Measurements from ENCODE around the gene LSM12. TPM values are rescaled to one million over a fixed set of nuclear protein-coding genes. Genes with fewer than 3 reads are reported as not detected.

The LSM12 gene
- total RNA-seq, 1 experiment from 2014 or later, result 109 TPM

GRCh38 chr17:44086364-44087311, 20.2 kb upstream of the LSM12 start:
- H3K36me3 ChIP-seq (replicated peaks; ENCODE audit: control insufficient read depth, insufficient read depth, low read length), result peaks cover 19% of the 10 kb centered on the region
- H3K27me3 ChIP-seq (ENCODE audit: control insufficient read depth, insufficient read depth, low read length), result no peaks in the 10 kb centered on the region
- peak; percentile 93 for DNase-seq
- H3K4me3 ChIP-seq (ENCODE audit: insufficient read depth, low read depth, low read length), result peak overlapping the region; percentile 26

DNA sequence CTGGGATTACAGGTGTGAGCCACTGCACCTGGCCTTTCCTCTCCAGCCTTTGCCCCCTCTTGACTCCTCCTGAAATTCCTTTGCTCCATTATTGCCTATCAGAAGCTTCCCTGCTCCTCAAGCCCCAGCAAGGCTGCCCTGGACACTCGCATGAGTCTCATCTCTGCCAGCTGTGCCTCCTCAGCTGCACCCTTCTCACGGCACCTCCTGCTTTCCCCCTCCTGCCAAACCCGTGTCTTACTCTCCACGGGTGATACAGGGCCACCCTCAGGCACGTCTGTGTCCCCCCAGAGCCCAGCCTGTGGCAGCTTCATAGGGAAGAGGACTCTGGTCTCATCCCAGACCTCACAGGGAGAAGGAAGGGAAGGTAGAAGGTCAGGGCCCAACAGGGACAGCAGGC, 19.4 kb upstream of the LSM12 start:
- Histone ChIP-seq H3K27me3 (ENCODE audit: control insufficient read depth, insufficient read depth, low read length) (no peaks in the 10 kb centered on the region), H3K4me3 (ENCODE audit: insufficient read depth, low read depth, low read length) (no peak overlapping the region), H3K36me3 (replicated peaks; ENCODE audit: control insufficient read depth, insufficient read depth, low read length) (peaks cover 14% of the 10 kb centered on the region)
- no peak for DNase-seq

DNA sequence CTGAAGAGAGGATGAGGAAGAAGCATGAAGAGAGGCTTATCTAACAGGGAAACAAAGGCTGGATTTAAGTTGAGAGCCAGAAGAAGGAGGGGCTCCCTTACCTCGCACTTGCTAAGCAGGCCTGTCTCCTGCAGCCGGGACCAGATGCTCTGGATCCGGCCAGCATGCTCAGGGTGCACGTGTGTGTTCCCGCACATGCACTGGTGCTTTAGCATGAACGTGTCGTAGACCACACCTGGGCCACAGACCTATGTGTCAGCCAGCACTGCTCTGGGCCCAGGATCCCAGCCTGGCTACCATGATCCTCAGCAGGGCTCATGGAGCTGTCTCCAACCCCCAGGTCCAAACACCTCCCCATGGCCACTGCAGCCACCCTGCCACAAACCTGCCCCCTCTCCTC, 18.4 kb upstream of the LSM12 start:
- Histone ChIP-seq H3K27me3 (ENCODE audit: control insufficient read depth, insufficient read depth, low read length) (no peaks in the 10 kb centered on the region), H3K36me3 (replicated peaks; ENCODE audit: control insufficient read depth, insufficient read depth, low read length) (peaks cover 17% of the 10 kb centered on the region), H3K4me3 (ENCODE audit: insufficient read depth, low read depth, low read length) (no peak overlapping the region)
- no peak for DNase-seq

GRCh38 chr17:44084131-44084538, 17.7 kb upstream of the LSM12 start:
- Histone ChIP-seq H3K4me3 (ENCODE audit: insufficient read depth, low read depth, low read length) (no peak overlapping the region), H3K27me3 (ENCODE audit: control insufficient read depth, insufficient read depth, low read length) (no peaks in the 10 kb centered on the region), H3K36me3 (replicated peaks; ENCODE audit: control insufficient read depth, insufficient read depth, low read length) (peaks cover 18% of the 10 kb centered on the region)
- DNase-seq, result peak; percentile 89

GRCh38 chr17:44083250-44083849, 16.9 kb upstream of the LSM12 start:
- peak; percentile 76 for DNase-seq
- Histone ChIP-seq H3K36me3 (replicated peaks; ENCODE audit: control insufficient read depth, insufficient read depth, low read length) (peaks cover 20% of the 10 kb centered on the region), H3K27me3 (ENCODE audit: control insufficient read depth, insufficient read depth, low read length) (no peaks in the 10 kb centered on the region), H3K4me3 (ENCODE audit: insufficient read depth, low read depth, low read length) (no peak overlapping the region)

GRCh38 chr17:44082256-44082927, 15.9 kb upstream of the LSM12 start:
- Histone ChIP-seq H3K4me3 (ENCODE audit: insufficient read depth, low read depth, low read length) (no peak overlapping the region), H3K36me3 (replicated peaks; ENCODE audit: control insufficient read depth, insufficient read depth, low read length) (peaks cover 22% of the 10 kb centered on the region), H3K27me3 (ENCODE audit: control insufficient read depth, insufficient read depth, low read length) (no peaks in the 10 kb centered on the region)
- no peak for DNase-seq

DNA sequence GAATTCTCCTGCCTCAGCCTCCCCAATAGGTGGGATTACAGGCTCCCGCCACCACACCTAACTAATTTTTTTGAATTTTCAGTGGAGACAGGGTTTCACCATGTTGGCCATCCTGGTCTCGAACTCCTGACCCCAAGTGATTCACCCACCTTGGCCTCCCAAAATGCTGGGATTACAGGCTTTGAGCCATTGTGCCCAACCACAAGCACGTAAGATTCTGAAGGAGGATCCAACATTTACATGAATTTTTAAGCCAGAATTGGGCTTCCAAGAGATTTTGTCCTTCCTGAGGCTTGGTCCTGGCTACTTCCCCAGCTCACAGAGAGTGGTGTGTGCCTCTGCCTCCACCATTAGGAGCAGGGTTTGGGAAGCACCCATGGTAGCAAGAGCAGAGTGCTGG, 15.2 kb upstream of the LSM12 start:
- no peak for DNase-seq
- Histone ChIP-seq H3K4me3 (ENCODE audit: insufficient read depth, low read depth, low read length) (no peak overlapping the region), H3K36me3 (replicated peaks; ENCODE audit: control insufficient read depth, insufficient read depth, low read length) (peaks cover 23% of the 10 kb centered on the region), H3K27me3 (ENCODE audit: control insufficient read depth, insufficient read depth, low read length) (no peaks in the 10 kb centered on the region)

GRCh38 chr17:44079877-44080821, 13.7 kb upstream of the LSM12 start:
- no peak for DNase-seq
- H3K36me3 ChIP-seq (replicated peaks; ENCODE audit: control insufficient read depth, insufficient read depth, low read length), result peaks cover 35% of the 10 kb centered on the region

GRCh38 chr17:44078412-44078811, 11.9 kb upstream of the LSM12 start:
- Histone ChIP-seq H3K4me3 (ENCODE audit: insufficient read depth, low read depth, low read length) (no peak overlapping the region), H3K27me3 (ENCODE audit: control insufficient read depth, insufficient read depth, low read length) (no peaks in the 10 kb centered on the region), H3K36me3 (replicated peaks; ENCODE audit: control insufficient read depth, insufficient read depth, low read length) (peaks cover 41% of the 10 kb centered on the region)
- peak; percentile 37 for DNase-seq

More at GRCh38 chr17:44079877-44080821, 13.7 kb upstream of the LSM12 start:
- H3K4me3 ChIP-seq (ENCODE audit: insufficient read depth, low read depth, low read length), result no peak overlapping the region
- H3K27me3 ChIP-seq (ENCODE audit: control insufficient read depth, insufficient read depth, low read length), result no peaks in the 10 kb centered on the region

DNA sequence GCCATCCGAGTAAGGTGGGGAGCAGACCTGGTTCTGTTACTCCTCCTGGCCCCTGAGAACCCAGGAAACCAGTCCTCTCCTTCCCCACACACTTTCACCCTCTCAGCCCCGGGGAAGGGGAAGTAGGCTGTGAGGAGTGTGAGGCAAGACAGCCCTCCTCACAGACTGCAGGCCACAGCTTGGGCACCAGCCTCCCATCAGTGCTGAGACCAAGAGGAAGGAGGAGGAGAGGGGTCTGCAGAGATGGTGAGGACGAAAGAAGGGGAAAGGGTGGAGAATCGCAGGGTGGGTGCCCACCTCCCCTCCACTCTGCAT, 11.1 kb upstream of the LSM12 start:
- peaks cover 36% of the 10 kb centered on the region for H3K36me3 ChIP-seq (replicated peaks; ENCODE audit: control insufficient read depth, insufficient read depth, low read length)
- H3K4me3 ChIP-seq (ENCODE audit: insufficient read depth, low read depth, low read length), result no peak overlapping the region
- no peaks in the 10 kb centered on the region for H3K27me3 ChIP-seq (ENCODE audit: control insufficient read depth, insufficient read depth, low read length)
- no peak for DNase-seq

DNA sequence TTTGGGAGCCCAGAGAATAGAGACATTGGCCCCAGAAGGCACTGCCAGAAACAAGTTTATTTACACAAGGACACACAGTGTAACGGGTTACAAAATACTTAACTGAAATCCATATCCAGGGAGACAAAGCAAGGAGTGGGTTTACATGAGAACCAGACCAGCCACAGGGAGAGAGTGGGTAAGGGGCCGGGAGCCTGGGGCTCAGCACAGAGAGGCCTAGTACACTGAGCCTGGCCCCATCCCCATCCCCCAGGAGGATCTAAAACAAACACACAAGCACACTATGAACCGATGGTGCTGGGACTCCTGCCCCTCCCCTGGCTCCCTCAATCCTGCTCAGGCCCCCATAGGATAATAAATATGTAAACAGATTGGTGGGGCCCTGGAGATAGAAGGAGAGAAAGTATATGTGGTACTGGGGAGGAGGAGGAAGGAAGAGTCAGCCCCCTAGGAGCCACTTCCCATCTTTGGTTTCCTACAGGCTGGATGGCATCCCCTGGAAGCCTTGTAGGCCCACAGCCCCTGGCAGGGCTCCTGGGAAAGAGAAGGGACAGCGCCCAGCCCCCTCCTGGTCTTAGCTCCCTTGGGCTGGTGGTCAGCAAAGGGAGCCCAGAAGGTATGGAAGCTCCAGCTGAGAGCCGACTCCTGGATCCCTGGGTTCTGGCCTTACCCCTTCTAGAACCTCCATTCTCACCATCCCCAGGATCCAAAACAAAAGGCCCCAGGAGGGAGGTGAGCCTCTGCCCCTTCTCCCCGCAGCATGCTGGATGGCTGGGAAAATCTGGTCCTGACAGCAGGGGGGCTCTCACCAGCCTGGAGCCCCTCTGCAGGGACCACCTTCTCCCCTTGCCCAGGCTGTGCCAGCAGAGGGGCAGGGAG, 10.5 kb upstream of the LSM12 start:
- H3K36me3 ChIP-seq (replicated peaks; ENCODE audit: control insufficient read depth, insufficient read depth, low read length), result peaks cover 35% of the 10 kb centered on the region
- no peak for DNase-seq
- no peak overlapping the region for H3K4me3 ChIP-seq (ENCODE audit: insufficient read depth, low read depth, low read length)
- no peaks in the 10 kb centered on the region for H3K27me3 ChIP-seq (ENCODE audit: control insufficient read depth, insufficient read depth, low read length)

- DNase-seq, result no peak
- H3K36me3 ChIP-seq (replicated peaks; ENCODE audit: control insufficient read depth, insufficient read depth, low read length), result peaks cover 33% of the 10 kb centered on the region
- no peak overlapping the region for H3K4me3 ChIP-seq (ENCODE audit: insufficient read depth, low read depth, low read length)
- H3K27me3 ChIP-seq (ENCODE audit: control insufficient read depth, insufficient read depth, low read length), result no peaks in the 10 kb centered on the region
Observed at GRCh38 chr17:44075598-44076293, 9.3 kb upstream of the LSM12 start.

GRCh38 chr17:44074911-44075285, 8.4 kb upstream of the LSM12 start:
- no peaks in the 10 kb centered on the region for H3K27me3 ChIP-seq (ENCODE audit: control insufficient read depth, insufficient read depth, low read length)
- no peak for DNase-seq
- peaks cover 29% of the 10 kb centered on the region for H3K36me3 ChIP-seq (replicated peaks; ENCODE audit: control insufficient read depth, insufficient read depth, low read length)
- H3K4me3 ChIP-seq (ENCODE audit: insufficient read depth, low read depth, low read length), result no peak overlapping the region
